H1 (cell line): ENCODE data around the gene TCF4. TPM values are rescaled to one million over a fixed set of nuclear protein-coding genes. Genes with fewer than 3 reads are reported as not detected.

Experiments
- CTCF ChIA-PET: fragments of 300-600 bp; sonication (Branson Sonifier 250); formaldehyde crosslinking; loops from one replicate; lab custom pipeline; 2021; ENCODE audit not compliant: partially characterized antibody; lab: Charles Lee
- POLR2A ChIA-PET: fragments of 300-600 bp; sonication (Branson Sonifier 250); formaldehyde crosslinking; loops from one replicate; lab custom pipeline; 2021; ENCODE audit warnings: inconsistent platforms; ENCODE audit not compliant: partially characterized antibody; lab: Charles Lee
- DNase-seq, 2 experiments: peaks; one replicate each; pipeline versions ENCODE4 v3.0.0 to v3.0.0-alpha.2; 2010 to 2022; ENCODE audit warnings: low spot score in 2 of 2, low read depth in 1 of 2, mixed read lengths in 1 of 2
- FAIRE-seq: peaks from 2 replicates; lab custom pipeline; 2011; peaks lifted over from hg19 to GRCh38; lab: Jason Lieb, UNC
- H2AFZ ChIP-seq: 2 replicates; pipeline ENCODE4 v1.8.1; 2012; ENCODE audit warnings: low read length, inconsistent platforms
- H2AK5ac ChIP-seq: 2 replicates; pipeline ENCODE4 v1.6.1; 2013; ENCODE audit warnings: low read depth, low read length
- H2BK120ac ChIP-seq: replicated peaks from 2 replicates; pipeline ENCODE3; 2013; ENCODE audit warnings: low read depth, low read length, inconsistent platforms
- H2BK12ac ChIP-seq: 2 replicates; pipeline ENCODE4 v1.6.1; 2013; ENCODE audit warnings: low read depth, low read length
- H2BK15ac ChIP-seq: 2 replicates; pipeline ENCODE4 v1.6.1; 2013; ENCODE audit warnings: low read length
- H2BK20ac ChIP-seq: 2 replicates; pipeline ENCODE4 v1.6.1; 2013; ENCODE audit warnings: low read length
- H2BK5ac ChIP-seq: 2 replicates; pipeline ENCODE4 v1.6.1; 2013; ENCODE audit warnings: low read depth, low read length
- H3K14ac ChIP-seq: 2 replicates; pipeline ENCODE4 v1.6.1; 2013; ENCODE audit warnings: inconsistent platforms; ENCODE audit not compliant: insufficient read length
- H3K18ac ChIP-seq: 2 replicates; pipeline ENCODE4 v1.6.1; 2013; ENCODE audit warnings: low read length; ENCODE audit errors: extremely low read depth
- H3K23ac ChIP-seq: 2 replicates; pipeline ENCODE4 v1.6.1; 2013; ENCODE audit warnings: inconsistent platforms; ENCODE audit not compliant: insufficient read length
- H3K23me2 ChIP-seq: 2 replicates; pipeline ENCODE4 v1.6.1; 2013; ENCODE audit warnings: low read depth, low read length
- H3K27ac ChIP-seq: 2 replicates; pipeline ENCODE4 v1.6.1; 2011; ENCODE audit warnings: low read depth, low read length, inconsistent platforms
- H3K27me3 ChIP-seq, 4 experiments: replicated peaks in 1 of 4; 1 replicate in 1 of 4; 2 replicates in 3 of 4; pipeline versions ENCODE4 v1.6.1 to v1.8.1; 2011 to 2013; ENCODE audit warnings: low read length in 3 of 4, mild to moderate bottlenecking in 3 of 4, inconsistent platforms in 2 of 4, mixed read lengths in 2 of 4, moderate library complexity in 1 of 4; ENCODE audit not compliant: control insufficient read depth in 3 of 4, insufficient read depth in 3 of 4; ENCODE audit errors: extremely low read depth in 1 of 4
- H3K36me3 ChIP-seq, 4 experiments: 2 replicates each; pipeline versions ENCODE4 v1.6.1 to v1.8.1; 2011 to 2013; ENCODE audit warnings: mild to moderate bottlenecking in 4 of 4, low read length in 3 of 4, moderate library complexity in 2 of 4, control low read depth in 1 of 4, inconsistent platforms in 1 of 4; ENCODE audit not compliant: insufficient read depth in 4 of 4, control insufficient read depth in 2 of 4
- H3K4ac ChIP-seq: replicated peaks from 2 replicates; pipeline ENCODE3; 2013; ENCODE audit warnings: low read length, low read depth, mixed read lengths, inconsistent platforms; ENCODE audit not compliant: insufficient read length
- H3K4me1 ChIP-seq, 4 experiments: replicated peaks in 1 of 4; 1 replicate in 1 of 4; 2 replicates in 3 of 4; pipeline versions ENCODE4 v1.6.1 to v1.8.1; 2011 to 2013; ENCODE audit warnings: low read length in 3 of 4, inconsistent platforms in 2 of 4, mixed read lengths in 1 of 4; ENCODE audit not compliant: insufficient read depth in 4 of 4, control insufficient read depth in 3 of 4
- H3K4me2 ChIP-seq, 2 experiments: 2 replicates each; pipeline versions ENCODE4 v1.6.1 to v1.8.1; 2011 to 2013; ENCODE audit warnings: low read depth in 2 of 2, low read length in 2 of 2, control low read depth in 1 of 2, inconsistent platforms in 1 of 2, mild to moderate bottlenecking in 1 of 2; ENCODE audit not compliant: insufficient read depth in 1 of 2
- H3K4me3 ChIP-seq, 4 experiments: fragments of 200-600, 300-600 bp in 1 of 4; sonication (generic), shearing (Covaris generic), sonication (Bioruptor Twin) in 1 of 4; 2 replicates each; pipeline versions ENCODE4 v1.5.1 to v1.8.1; 2011 to 2016; ENCODE audit warnings: low read length in 4 of 4, low read depth in 3 of 4, control low read depth in 2 of 4, inconsistent platforms in 2 of 4, mild to moderate bottlenecking in 2 of 4, mixed read lengths in 1 of 4, moderate library complexity in 1 of 4; ENCODE audit not compliant: insufficient read depth in 2 of 4; ENCODE audit errors: extremely low read depth in 1 of 4
- H3K56ac ChIP-seq: replicated peaks from 2 replicates; pipeline ENCODE3; 2013; ENCODE audit warnings: low read depth, mild to moderate bottlenecking, mixed read lengths, low read length, inconsistent platforms; ENCODE audit not compliant: insufficient read length
- H3K79me1 ChIP-seq: 2 replicates; pipeline ENCODE4 v1.6.1; 2013; ENCODE audit warnings: low read depth, low read length, control low read depth
- H3K79me2 ChIP-seq, 2 experiments: 2 replicates each; pipeline versions ENCODE4 v1.6.1 to v1.8.1; 2012 to 2013; ENCODE audit warnings: low read length in 2 of 2, mild to moderate bottlenecking in 2 of 2, inconsistent platforms in 1 of 2; ENCODE audit not compliant: insufficient read depth in 2 of 2, control insufficient read depth in 1 of 2
- H3K9ac ChIP-seq, 4 experiments: replicated peaks in 1 of 4; 1 replicate in 1 of 4; 2 replicates in 3 of 4; pipeline versions ENCODE4 v1.6.1 to v1.8.1; 2011 to 2013; ENCODE audit warnings: low read depth in 3 of 4, low read length in 3 of 4, control low read depth in 2 of 4, mild to moderate bottlenecking in 2 of 4, moderate library complexity in 2 of 4, inconsistent platforms in 1 of 4; ENCODE audit errors: extremely low read depth in 1 of 4
- H3K9me3 ChIP-seq, 2 experiments: 2 replicates each; pipeline versions ENCODE4 v1.6.1 to v1.8.1; 2012 to 2013; ENCODE audit warnings: mild to moderate bottlenecking in 2 of 2, moderate library complexity in 2 of 2, control low read depth in 1 of 2, inconsistent platforms in 1 of 2, low read depth in 1 of 2, low read length in 1 of 2, mixed read lengths in 1 of 2; ENCODE audit not compliant: insufficient read depth in 2 of 2
- H4K20me1 ChIP-seq, 2 experiments: replicated peaks in 1 of 2; 2 replicates each; pipeline versions ENCODE3 to v1.8.1; 2011 to 2013; ENCODE audit warnings: inconsistent platforms in 2 of 2, low read length in 2 of 2, mild to moderate bottlenecking in 1 of 2; ENCODE audit not compliant: insufficient read depth in 2 of 2, control insufficient read depth in 1 of 2
- H4K5ac ChIP-seq: 2 replicates; pipeline ENCODE4 v1.6.1; 2013; ENCODE audit warnings: low read length, low read depth, mixed read lengths, inconsistent platforms; ENCODE audit not compliant: insufficient read length
- H4K8ac ChIP-seq: 2 replicates; pipeline ENCODE4 v1.8.0; 2013; ENCODE audit warnings: mild to moderate bottlenecking, moderate library complexity, low read length, inconsistent platforms; ENCODE audit not compliant: insufficient read depth; ENCODE audit errors: extremely low read depth
- H4K91ac ChIP-seq: replicated peaks from 2 replicates; pipeline ENCODE3; 2013; ENCODE audit warnings: low read length, mixed read lengths, inconsistent platforms; ENCODE audit not compliant: insufficient read length
- CTBP2 ChIP-seq: IDR thresholded peaks from 2 replicates; pipeline ENCODE4 v1.7.0; 2011; ENCODE audit warnings: borderline replicate concordance, mild to moderate bottlenecking, moderate library complexity, mixed read lengths, low read length; ENCODE audit not compliant: insufficient read depth, insufficient read length
- RFX5 ChIP-seq: IDR thresholded peaks from 2 replicates; pipeline ENCODE4 v1.6.1; 2011; ENCODE audit warnings: low read depth, low read length, improper control_type of control experiment, borderline replicate concordance
- SRF ChIP-seq: IDR thresholded peaks from 2 replicates; pipeline ENCODE4 v1.6.1; 2011; ENCODE audit warnings: mild to moderate bottlenecking, low read depth, low read length, moderate library complexity
- ZNF274 ChIP-seq: IDR thresholded peaks from 2 replicates; pipeline ENCODE4 v1.7.0; 2012; ENCODE audit warnings: low read length, borderline replicate concordance; ENCODE audit errors: extremely low read depth
- WGBS, 2 experiments: shearing (Covaris generic) in 1 of 2; methylation state at CpG; one replicate each; pipeline versions ENCODE4 v1.1.6 to v1.1.7; 2013 to 2015; ENCODE audit warnings: low lambda C conversion rate in 2 of 2, mixed read lengths in 2 of 2, inconsistent platforms in 1 of 2, low coverage in 1 of 2, missing lambda C conversion rate in 1 of 2; ENCODE audit not compliant: insufficient replicate concordance in 2 of 2, insufficient coverage in 1 of 2, insufficient read length in 1 of 2; ENCODE audit errors: extremely low coverage in 1 of 2, missing lambda C conversion rate in 1 of 2; 5-methylcytosine and 5-hydroxymethylcytosine counted together
- polyA plus RNA-seq, 7 experiments: library from polyadenylated mRNA; depleted of rRNA in 3 of 7; stranded (reverse) in 5 of 7; unstranded in 2 of 7; fragments of >200 nt in 5 of 7; fragments of 200-250 nt in 2 of 7; gene quantifications; 1 replicate in 5 of 7; 2 replicates in 1 of 7; 4 replicates in 1 of 7; pipeline versions ENCODE4 v1.2.1 to v1.2.3, GENCODE V29; 2011 to 2013; ENCODE audit warnings: missing spikeins in 2 of 7, mixed read lengths in 2 of 7
- total RNA-seq: library from RNA; stranded (reverse); fragmentation: NEBNext Ultra II Directional; extraction: Animal tissue kit (Norgen Biotek cat#: 25700); gene quantifications from 2 replicates; pipeline ENCODE4 v1.2.1, GENCODE V29; 2021
- TF ChIP-seq, protein P1 (sequence below): IDR thresholded peaks from 2 replicates; pipeline ENCODE4 v1.6.1; 2012; ENCODE audit warnings: inconsistent platforms
- TF ChIP-seq, protein P2 (sequence below): IDR thresholded peaks from 2 replicates; pipeline ENCODE4 v1.6.1; 2011; ENCODE audit warnings: low read depth, mild to moderate bottlenecking, low read length; ENCODE audit not compliant: insufficient read depth

The TCF4 gene
- total and polyA plus RNA-seq, 2 of the 8 experiments (the other 6 are each of a cell fraction or from before 2014, with no cell fraction given), result 59.3 to 118 TPM

DNA sequence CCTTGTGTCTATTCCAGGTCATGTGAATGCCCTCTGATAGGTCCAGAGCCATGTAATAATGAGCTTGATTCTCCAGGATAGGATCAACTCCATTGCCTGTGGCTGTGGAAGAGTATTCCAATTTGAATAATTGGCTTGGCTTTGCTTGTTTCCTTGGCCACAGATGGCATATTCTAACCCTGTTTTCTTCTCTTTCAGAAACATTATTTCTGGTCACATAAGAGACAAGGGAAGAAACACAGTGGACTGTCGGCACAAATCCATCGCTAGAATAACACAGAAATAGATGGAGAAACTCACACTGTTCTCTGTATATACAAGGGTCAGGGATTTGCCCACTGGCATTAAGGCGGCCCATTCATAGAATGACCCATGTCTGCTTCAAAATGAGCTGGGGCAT is 350.3 kb downstream of the TCF4 start:
- H2BK15ac ChIP-seq, result no peak overlapping the region
- H2AK5ac ChIP-seq, result no peak overlapping the region
- H3K4me1 ChIP-seq, result no peaks in the 10 kb centered on the region
- H3K9ac ChIP-seq, result no peak overlapping the region
- no peaks in the 10 kb centered on the region for H3K79me1 ChIP-seq
- H2AFZ ChIP-seq, result no peak overlapping the region
- H3K23ac ChIP-seq, result no peak overlapping the region
- H3K23me2 ChIP-seq, result no peaks in the 10 kb centered on the region
- no peak overlapping the region for H2BK120ac ChIP-seq
- H4K20me1 ChIP-seq, result no peaks in the 10 kb centered on the region
- peaks cover 0 to 1% (median 0%) of the 10 kb centered on the region in 4 experiments; a peak in 1 of 7 replicates for H3K27me3 ChIP-seq
- TF ChIP-seq, protein P1, sequence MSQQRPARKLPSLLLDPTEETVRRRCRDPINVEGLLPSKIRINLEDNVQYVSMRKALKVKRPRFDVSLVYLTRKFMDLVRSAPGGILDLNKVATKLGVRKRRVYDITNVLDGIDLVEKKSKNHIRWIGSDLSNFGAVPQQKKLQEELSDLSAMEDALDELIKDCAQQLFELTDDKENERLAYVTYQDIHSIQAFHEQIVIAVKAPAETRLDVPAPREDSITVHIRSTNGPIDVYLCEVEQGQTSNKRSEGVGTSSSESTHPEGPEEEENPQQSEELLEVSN, result no peak
- TF ChIP-seq ZNF274 (no peak), RFX5 (no peak), CTBP2 (no peak), SRF (no peak)
- TF ChIP-seq, protein P2, sequence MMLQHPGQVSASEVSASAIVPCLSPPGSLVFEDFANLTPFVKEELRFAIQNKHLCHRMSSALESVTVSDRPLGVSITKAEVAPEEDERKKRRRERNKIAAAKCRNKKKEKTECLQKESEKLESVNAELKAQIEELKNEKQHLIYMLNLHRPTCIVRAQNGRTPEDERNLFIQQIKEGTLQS, result no peak
- no peak overlapping the region for H4K8ac ChIP-seq
- no peak overlapping the region for H4K91ac ChIP-seq
- no peak overlapping the region for H2BK12ac ChIP-seq
- H3K18ac ChIP-seq, result no peak overlapping the region
- H4K5ac ChIP-seq, result no peak overlapping the region
- FAIRE-seq (no peak), DNase-seq (no peak)
- H3K9me3 ChIP-seq, result no peaks in the 10 kb centered on the region
- H3K27ac ChIP-seq, result no peak overlapping the region
- H3K14ac ChIP-seq, result no peak overlapping the region
- H3K4me2 ChIP-seq, result no peak overlapping the region
- no peak overlapping the region for H3K56ac ChIP-seq
- H3K36me3 ChIP-seq, result peaks cover 3 to 17% (median 10%) of the 10 kb centered on the region in 4 experiments; a peak in 4 of 8 replicates
- H3K79me2 ChIP-seq, result no peaks in the 10 kb centered on the region
- no peak overlapping the region for H3K4me3 ChIP-seq
- no peak overlapping the region for H2BK20ac ChIP-seq
- CTCF ChIA-PET, result interaction anchor here (0.8 to 1.9 kb wide), 5 partner anchors 9 to 545 kb away, joined by 3 to 6 read pairs (median 4); no protein-coding TSS in a partner anchor
- POLR2A ChIA-PET, result no interaction called here
- WGBS, 2 experiments, result 88% methylated on average over 3 of the region's 3 CpGs; no CpG with 5 or more reads in 1 of the 2 experiments
- no peak overlapping the region for H2BK5ac ChIP-seq
- no peak overlapping the region for H3K4ac ChIP-seq
